ENCODE data around the gene FAM3B.

Gene FAM3B

DNA sequence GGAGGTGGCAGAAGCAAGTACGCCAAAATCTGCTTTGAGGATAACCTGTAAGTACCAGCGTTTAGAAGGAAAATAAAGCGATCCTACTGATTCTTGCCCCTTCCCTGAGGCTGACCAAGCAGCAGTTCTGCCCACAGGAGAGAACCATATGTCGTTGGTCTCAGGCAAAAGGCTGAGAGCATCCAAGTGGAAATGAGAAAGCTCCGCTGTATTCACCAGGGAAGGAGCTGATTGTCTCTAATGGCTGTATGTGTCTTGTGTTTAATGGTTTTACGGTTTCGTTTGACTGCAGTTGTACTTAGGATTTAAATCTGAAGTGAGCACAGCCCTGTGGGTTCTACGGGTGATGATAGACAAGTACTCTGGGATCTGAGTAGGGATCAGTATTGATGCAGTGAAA is 21.9 kb downstream of the FAM3B start:
- DNase-seq (ENCODE audit: low read depth in 1 of 2, low spot score in 1 of 2): no peak
- TF ChIP-seq POLR2AphosphoS5 (IDR thresholded peaks at IDR 0.05; ENCODE audit: low read depth) (no peak), SPI1 (IDR thresholded peaks at IDR 0.05; ENCODE audit: borderline replicate concordance, low read depth) (no peak), GABPA (IDR thresholded peaks at IDR 0.05; ENCODE audit: low read depth) (no peak)
- TF ChIP-seq, protein P1, sequence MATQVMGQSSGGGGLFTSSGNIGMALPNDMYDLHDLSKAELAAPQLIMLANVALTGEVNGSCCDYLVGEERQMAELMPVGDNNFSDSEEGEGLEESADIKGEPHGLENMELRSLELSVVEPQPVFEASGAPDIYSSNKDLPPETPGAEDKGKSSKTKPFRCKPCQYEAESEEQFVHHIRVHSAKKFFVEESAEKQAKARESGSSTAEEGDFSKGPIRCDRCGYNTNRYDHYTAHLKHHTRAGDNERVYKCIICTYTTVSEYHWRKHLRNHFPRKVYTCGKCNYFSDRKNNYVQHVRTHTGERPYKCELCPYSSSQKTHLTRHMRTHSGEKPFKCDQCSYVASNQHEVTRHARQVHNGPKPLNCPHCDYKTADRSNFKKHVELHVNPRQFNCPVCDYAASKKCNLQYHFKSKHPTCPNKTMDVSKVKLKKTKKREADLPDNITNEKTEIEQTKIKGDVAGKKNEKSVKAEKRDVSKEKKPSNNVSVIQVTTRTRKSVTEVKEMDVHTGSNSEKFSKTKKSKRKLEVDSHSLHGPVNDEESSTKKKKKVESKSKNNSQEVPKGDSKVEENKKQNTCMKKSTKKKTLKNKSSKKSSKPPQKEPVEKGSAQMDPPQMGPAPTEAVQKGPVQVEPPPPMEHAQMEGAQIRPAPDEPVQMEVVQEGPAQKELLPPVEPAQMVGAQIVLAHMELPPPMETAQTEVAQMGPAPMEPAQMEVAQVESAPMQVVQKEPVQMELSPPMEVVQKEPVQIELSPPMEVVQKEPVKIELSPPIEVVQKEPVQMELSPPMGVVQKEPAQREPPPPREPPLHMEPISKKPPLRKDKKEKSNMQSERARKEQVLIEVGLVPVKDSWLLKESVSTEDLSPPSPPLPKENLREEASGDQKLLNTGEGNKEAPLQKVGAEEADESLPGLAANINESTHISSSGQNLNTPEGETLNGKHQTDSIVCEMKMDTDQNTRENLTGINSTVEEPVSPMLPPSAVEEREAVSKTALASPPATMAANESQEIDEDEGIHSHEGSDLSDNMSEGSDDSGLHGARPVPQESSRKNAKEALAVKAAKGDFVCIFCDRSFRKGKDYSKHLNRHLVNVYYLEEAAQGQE (IDR thresholded peaks at IDR 0.05; ENCODE audit: insufficient replicate concordance, low read depth): no peak
- TF ChIP-seq, protein P2, sequence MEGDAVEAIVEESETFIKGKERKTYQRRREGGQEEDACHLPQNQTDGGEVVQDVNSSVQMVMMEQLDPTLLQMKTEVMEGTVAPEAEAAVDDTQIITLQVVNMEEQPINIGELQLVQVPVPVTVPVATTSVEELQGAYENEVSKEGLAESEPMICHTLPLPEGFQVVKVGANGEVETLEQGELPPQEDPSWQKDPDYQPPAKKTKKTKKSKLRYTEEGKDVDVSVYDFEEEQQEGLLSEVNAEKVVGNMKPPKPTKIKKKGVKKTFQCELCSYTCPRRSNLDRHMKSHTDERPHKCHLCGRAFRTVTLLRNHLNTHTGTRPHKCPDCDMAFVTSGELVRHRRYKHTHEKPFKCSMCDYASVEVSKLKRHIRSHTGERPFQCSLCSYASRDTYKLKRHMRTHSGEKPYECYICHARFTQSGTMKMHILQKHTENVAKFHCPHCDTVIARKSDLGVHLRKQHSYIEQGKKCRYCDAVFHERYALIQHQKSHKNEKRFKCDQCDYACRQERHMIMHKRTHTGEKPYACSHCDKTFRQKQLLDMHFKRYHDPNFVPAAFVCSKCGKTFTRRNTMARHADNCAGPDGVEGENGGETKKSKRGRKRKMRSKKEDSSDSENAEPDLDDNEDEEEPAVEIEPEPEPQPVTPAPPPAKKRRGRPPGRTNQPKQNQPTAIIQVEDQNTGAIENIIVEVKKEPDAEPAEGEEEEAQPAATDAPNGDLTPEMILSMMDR (IDR thresholded peaks at IDR 0.05; ENCODE audit: insufficient read depth, low read length): no peak
- Histone ChIP-seq H3K4me3 (replicated peaks; ENCODE audit: insufficient read depth, low read length) (no peak overlapping the region), H3K27me3 (ENCODE audit: insufficient read depth, poor library complexity, severe bottlenecking) (no peaks in the 10 kb centered on the region), H3K27ac (replicated peaks) (no peak overlapping the region)

DNA sequence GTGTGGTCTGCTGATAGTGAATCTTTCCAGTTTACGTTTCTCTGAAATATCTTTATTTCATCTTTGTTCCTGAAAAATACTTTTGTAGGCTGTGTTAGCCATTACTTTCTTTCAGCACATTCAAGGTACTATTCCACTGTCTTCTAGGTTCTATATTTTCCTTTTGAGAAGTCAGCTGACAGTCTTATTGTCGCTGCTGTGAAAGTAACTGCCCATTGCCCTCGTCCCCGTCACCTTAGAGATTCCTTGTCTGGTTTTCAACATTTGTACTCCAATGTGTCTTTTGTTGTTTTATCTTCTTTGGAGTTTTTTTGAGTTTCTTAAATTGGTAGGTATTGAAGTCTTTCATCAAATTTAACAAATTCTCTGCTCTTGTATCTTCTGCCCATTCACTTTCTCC is 25.4 kb downstream of the FAM3B start:
- Histone ChIP-seq H3K27ac (replicated peaks) (no peak overlapping the region), H3K4me3 (replicated peaks; ENCODE audit: insufficient read depth, low read length) (no peak overlapping the region), H3K27me3 (ENCODE audit: insufficient read depth, poor library complexity, severe bottlenecking) (no peaks in the 10 kb centered on the region)
- no peak for DNase-seq (ENCODE audit: low read depth in 1 of 2, low spot score in 1 of 2)
- TF ChIP-seq GABPA (IDR thresholded peaks at IDR 0.05; ENCODE audit: low read depth) (no peak), POLR2AphosphoS5 (IDR thresholded peaks at IDR 0.05; ENCODE audit: low read depth) (no peak), SPI1 (IDR thresholded peaks at IDR 0.05; ENCODE audit: borderline replicate concordance, low read depth) (no peak)
- TF ChIP-seq, protein P2 (IDR thresholded peaks at IDR 0.05; ENCODE audit: insufficient read depth, low read length): no peak
- TF ChIP-seq, protein P1 (IDR thresholded peaks at IDR 0.05; ENCODE audit: insufficient replicate concordance, low read depth): no peak

DNA sequence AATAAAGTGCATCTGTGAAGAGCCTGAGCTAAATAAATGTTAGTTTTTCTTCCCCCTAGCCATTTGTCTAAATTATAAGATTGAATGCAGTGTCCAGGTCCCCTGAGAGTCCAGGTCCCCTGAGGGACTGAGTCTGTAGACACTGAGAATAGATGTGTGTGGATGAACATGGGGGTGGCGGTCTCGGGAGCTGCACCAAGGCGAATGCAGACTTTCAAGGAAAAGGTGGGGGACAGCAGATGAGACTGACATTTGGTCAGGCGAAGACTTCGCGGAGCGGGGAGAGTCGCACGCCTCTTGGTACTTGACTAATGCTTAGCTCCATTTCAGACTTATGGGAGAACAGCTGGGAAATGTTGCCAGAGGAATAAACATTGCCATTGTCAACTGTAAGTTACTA is 27.5 kb downstream of the FAM3B start:
- no peak overlapping the region for H3K27ac ChIP-seq (replicated peaks)
- no peaks in the 10 kb centered on the region for H3K27me3 ChIP-seq (ENCODE audit: insufficient read depth, poor library complexity, severe bottlenecking)
- H3K4me3 ChIP-seq (replicated peaks; ENCODE audit: insufficient read depth, low read length): no peak overlapping the region
- no peak for DNase-seq (ENCODE audit: low read depth in 1 of 2, low spot score in 1 of 2)
- TF ChIP-seq, protein P1 (IDR thresholded peaks at IDR 0.05; ENCODE audit: insufficient replicate concordance, low read depth): no peak
- TF ChIP-seq GABPA (IDR thresholded peaks at IDR 0.05; ENCODE audit: low read depth) (no peak), POLR2AphosphoS5 (IDR thresholded peaks at IDR 0.05; ENCODE audit: low read depth) (no peak)
- TF ChIP-seq, protein P2 (IDR thresholded peaks at IDR 0.05; ENCODE audit: insufficient read depth, low read length): no peak
